Body of pancreas (tissue), 4 donors: ENCODE results near the gene UBXN6.

Experiments
- CTCF ChIP-seq, 7 experiments: fragments of 450-650 bp in 4 of 7; fragments of 200-600 bp in 3 of 7; sonication (generic) in 3 of 7; IDR thresholded peaks; one replicate each; pipeline ENCODE4 v1.5.1; 2016 to 2019; ENCODE audit warnings: antibody characterized with exemption in 7 of 7
- POLR2A ChIP-seq, 3 donors: fragments of 450-650 bp; IDR thresholded peaks; one replicate each; pipeline ENCODE4 v1.6.1; 2016; ENCODE audit warnings: antibody characterized with exemption in 3 of 3, mild to moderate bottlenecking in 2 of 3

DNA sequence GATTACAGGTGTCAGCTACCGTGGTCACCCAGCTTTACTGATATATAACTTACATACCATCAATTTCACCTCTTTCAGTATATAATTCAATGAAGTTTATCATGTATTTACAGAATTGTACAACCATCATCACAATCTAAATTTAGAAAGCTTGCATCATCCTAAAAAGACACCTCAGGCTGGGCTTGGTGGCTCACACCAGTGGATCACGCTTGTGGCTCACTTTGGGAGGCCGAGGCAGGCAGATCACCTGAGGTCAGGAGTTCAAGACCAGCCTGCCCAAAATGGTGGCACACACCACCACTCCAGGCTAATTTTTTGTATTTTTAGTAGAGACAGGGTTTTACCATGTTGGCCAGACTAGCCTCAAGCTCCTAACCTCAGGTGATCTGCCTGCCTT lies 10.2 kb upstream of the UBXN6 start:
- TF ChIP-seq CTCF (IDR thresholded peaks at IDR 0.05) (no peak), POLR2A (IDR thresholded peaks at IDR 0.05) (no peak)
